Esophagus (tissue), 2 donors: Measurements from ENCODE around the gene TRAPPC1. TPM values are rescaled to one million over a fixed set of nuclear protein-coding genes. Genes with fewer than 3 reads are reported as not detected.
A peak's percentile ranks its signal among the peaks of the same experiment; 100 is the strongest.

Experiments used
- H3K27ac ChIP-seq, 2 donors: one replicate each; pipeline ENCODE4 v1.5.1; 2013; ENCODE audit warnings: low read depth in 2 of 2, mild to moderate bottlenecking in 2 of 2, inconsistent platforms in 1 of 2, low read length in 1 of 2, moderate library complexity in 1 of 2
- H3K27me3 ChIP-seq, 2 donors: one replicate each; pipeline ENCODE4 v1.6.1; 2013; ENCODE audit warnings: low read length in 2 of 2, control low read depth in 1 of 2, mild to moderate bottlenecking in 1 of 2; ENCODE audit not compliant: insufficient read depth in 2 of 2, control insufficient read depth in 1 of 2
- H3K36me3 ChIP-seq, 2 donors: one replicate each; pipeline ENCODE4 v1.6.1; 2013; ENCODE audit warnings: low read length in 1 of 2; ENCODE audit not compliant: control insufficient read depth in 2 of 2, insufficient read depth in 2 of 2
- H3K4me1 ChIP-seq, 2 donors: one replicate each; pipeline ENCODE4 v1.6.1; 2013; ENCODE audit warnings: low read length in 1 of 2; ENCODE audit not compliant: control insufficient read depth in 2 of 2, insufficient read depth in 2 of 2
- H3K4me3 ChIP-seq, 2 donors: one replicate each; pipeline ENCODE4 v1.5.1; 2013; ENCODE audit warnings: low read length in 2 of 2, mild to moderate bottlenecking in 2 of 2, low read depth in 1 of 2, moderate library complexity in 1 of 2
- H3K9me3 ChIP-seq, 2 donors: one replicate each; pipeline ENCODE4 v1.6.1; 2013; ENCODE audit warnings: mild to moderate bottlenecking in 2 of 2, low read depth in 1 of 2, low read length in 1 of 2, moderate library complexity in 1 of 2; ENCODE audit not compliant: control insufficient read depth in 2 of 2, insufficient read depth in 1 of 2
- WGBS, 2 donors: extraction: QIAGEN DNeasy Blood & Tissue Kit; methylation state at CpG; one replicate each; pipeline ENCODE4 v1.1.7; 2013; 5-methylcytosine and 5-hydroxymethylcytosine counted together
- polyA plus RNA-seq, 2 donors: library from polyadenylated mRNA; stranded (reverse); fragments of 200-250 nt; gene quantifications; one replicate each; pipeline ENCODE4 v1.2.3, GENCODE V29; 2013
- donor health status: healthy with polysubstance abuse.
- donor health status: Bipolar disorder and iron deficiency.

TRAPPC1 gene
- polyA plus RNA-seq, 2 donors = 95.9 to 125 TPM

DNA sequence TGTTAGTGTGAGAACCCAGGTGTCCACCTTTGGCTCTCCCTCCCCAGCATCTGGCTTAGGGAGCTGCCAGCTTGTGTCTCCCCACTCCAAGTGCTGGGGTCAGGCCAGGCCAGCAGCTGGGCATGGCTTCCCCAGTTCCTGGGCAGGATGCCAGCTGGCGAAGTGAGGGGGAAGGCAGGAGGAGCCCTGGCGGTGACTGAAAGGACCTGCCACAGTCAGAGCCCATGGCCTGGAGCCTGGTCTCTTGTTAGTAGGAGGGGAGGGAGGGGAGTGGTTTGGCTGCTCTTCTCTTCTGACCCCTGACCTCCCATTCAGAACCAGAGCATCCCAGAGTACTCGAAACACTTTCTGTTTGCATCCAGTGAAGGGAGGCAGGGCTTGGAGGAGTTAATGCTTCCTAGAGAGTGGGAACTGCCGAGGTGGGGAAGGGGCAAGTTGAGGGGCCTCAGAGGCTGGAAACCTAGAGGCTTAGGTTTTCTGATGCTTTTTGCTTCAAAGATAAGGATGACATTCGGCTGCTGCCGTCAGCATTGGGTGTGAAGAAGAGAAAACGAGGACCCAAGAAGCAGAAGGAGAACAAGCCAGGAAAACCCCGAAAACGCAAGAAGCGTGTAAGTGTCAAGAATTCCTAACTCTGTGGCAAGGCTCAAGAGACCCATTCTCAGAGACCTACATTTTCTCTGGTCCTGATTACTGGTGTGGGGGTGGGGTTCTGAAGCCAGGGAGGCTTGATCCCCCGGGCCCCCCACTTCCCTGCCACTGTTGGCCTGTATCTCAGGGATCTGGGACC, 42.4 kb downstream of the TRAPPC1 start:
- Histone ChIP-seq H3K27ac (peak overlapping the region; percentile 95 to 96), H3K9me3 (no peaks in the 10 kb centered on the region), H3K4me3 (peak overlapping the region in 1 of 2 donors; percentile 95), H3K4me1 (peaks cover 9 to 14% of the 10 kb centered on the region in 2 donors), H3K36me3 (peaks cover 4 to 14% of the 10 kb centered on the region in 2 donors), H3K27me3 (no peaks in the 10 kb centered on the region)
- 20 to 30% methylated on average over 11 of the region's 11 CpGs for WGBS, 2 donors

DNA sequence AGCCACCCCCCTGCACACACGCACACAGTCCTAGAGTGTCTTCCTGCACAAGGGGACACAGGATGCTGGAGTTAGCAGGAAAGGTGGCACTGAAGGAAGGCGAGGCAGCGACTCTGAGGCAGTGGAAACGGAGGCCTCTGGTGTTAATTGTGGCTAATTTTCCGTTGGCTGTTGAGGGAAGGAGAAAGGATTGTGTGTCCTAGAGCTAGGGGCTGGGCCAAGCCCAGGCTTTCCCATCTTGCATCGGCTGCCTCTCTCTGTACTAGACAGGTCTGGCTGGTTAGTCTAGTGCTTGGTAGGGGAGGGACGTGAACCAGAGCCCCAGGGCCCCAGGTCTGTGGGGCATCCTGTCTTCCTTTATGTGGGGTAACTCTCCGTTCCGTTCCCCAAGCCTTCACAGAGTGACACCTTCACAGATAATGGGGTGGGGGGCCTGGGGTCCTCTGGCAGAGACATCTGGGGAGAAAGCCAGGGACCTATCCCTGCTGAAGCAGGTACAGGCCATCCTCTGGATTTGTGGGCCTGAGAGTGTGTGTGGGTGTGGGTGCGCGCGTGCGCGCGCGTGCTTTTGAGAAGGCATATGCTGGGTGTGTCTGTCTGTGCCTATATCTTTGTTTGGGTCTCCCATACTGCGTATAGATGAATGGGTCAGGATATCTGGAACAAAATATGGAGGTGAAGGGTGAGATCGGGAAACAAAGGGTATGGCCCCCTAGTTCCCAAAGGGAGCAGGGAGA, 43.4 kb downstream of the TRAPPC1 start, which contains the start of gene CHD3:
Gene CHD3, plus strand, starts transcription at position 606 of the 737 bp plus-strand sequence. CDS start 212 bp downstream, outside the sequence.
- no peaks in the 10 kb centered on the region for H3K9me3 ChIP-seq
- H3K4me3 ChIP-seq = peak within 1 kb of the TSS; percentile 54 to 95
- H3K27me3 ChIP-seq = no peaks in the 10 kb centered on the region
- H3K4me1 ChIP-seq = peaks cover 9 to 14% of the 10 kb centered on the region in 2 donors
- peaks cover 0 to 5% of the 10 kb centered on the region in 2 donors for H3K36me3 ChIP-seq
- peak within 1 kb of the TSS; percentile 95 to 96 for H3K27ac ChIP-seq
- 15 to 20% methylated on average over 18 of the region's 18 CpGs for WGBS, 2 donors

DNA sequence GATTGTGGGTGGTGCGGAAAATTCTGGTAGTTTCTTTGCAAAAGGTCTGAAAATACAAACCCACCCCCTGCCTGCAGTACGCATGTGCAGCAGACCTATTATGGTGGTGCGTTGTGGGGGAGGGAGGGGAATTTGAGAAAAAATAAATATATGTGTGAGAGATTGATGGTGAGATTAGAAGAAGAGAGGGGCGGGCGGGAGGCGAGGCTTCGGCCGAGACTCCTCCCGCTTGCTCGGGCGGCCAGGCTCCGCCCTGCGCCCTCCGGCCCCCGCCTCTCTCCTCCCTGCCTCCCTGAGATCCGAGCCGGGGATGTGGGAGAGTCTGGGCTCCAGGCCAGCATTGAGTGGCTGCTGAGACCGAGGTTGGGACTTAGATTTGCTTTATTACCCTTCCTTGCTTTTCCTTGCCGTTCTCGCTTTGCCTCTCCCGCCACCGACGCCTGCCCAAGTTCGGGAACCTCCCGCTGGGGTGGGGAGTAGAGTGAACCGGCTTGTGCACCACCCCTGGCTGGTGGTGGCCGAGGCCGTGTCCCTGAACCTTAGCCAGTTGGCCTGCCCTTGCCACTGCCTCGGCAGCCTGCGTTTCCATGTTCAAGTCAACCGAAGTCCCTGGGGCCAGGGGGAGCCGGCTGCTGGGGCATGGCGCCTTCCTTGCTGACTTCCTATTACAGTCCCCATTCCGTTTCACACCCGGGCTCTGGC, 44.1 kb downstream of the TRAPPC1 start:
- Histone ChIP-seq H3K36me3 (peaks cover 0 to 3% of the 10 kb centered on the region in 2 donors), H3K27ac (peak overlapping the region; percentile 95 to 96), H3K9me3 (no peaks in the 10 kb centered on the region), H3K27me3 (no peaks in the 10 kb centered on the region), H3K4me1 (peaks cover 9 to 14% of the 10 kb centered on the region in 2 donors), H3K4me3 (peak overlapping the region; percentile 54 to 95)
- 0 to 1% methylated on average over 30 to 35 of the region's 35 CpGs for WGBS, 2 donors

DNA sequence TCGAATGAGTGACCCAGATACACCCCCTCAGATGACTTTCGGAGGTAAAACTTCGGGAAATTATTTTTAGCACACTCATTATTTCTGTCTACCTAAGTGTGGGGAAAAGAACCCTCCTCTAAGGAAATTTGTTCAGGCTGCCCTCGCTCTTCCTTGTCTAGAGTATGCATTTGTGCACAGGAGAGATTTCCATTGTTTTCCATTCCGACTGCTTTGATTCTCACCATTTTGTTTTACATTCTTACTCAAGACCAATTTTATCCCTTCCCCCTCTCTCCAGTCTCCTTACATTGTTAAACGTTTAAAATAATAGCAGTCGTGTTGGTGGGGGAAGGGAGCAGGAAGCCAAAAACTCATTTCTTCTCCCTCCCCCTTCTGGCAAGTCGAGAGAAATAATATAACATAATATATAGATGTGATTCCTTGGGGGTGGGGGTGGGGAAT, 44.7 kb downstream of the TRAPPC1 start:
- Histone ChIP-seq H3K4me1 (peaks cover 10 to 15% of the 10 kb centered on the region in 2 donors), H3K36me3 (peaks cover under 1 to 3% of the 10 kb centered on the region in 2 donors), H3K9me3 (no peaks in the 10 kb centered on the region), H3K27me3 (no peaks in the 10 kb centered on the region), H3K27ac (peak overlapping the region; percentile 95 to 96), H3K4me3 (peak overlapping the region; percentile 73 to 95)
- 1 to 3% methylated on average over 8 of the region's 8 CpGs for WGBS, 2 donors

DNA sequence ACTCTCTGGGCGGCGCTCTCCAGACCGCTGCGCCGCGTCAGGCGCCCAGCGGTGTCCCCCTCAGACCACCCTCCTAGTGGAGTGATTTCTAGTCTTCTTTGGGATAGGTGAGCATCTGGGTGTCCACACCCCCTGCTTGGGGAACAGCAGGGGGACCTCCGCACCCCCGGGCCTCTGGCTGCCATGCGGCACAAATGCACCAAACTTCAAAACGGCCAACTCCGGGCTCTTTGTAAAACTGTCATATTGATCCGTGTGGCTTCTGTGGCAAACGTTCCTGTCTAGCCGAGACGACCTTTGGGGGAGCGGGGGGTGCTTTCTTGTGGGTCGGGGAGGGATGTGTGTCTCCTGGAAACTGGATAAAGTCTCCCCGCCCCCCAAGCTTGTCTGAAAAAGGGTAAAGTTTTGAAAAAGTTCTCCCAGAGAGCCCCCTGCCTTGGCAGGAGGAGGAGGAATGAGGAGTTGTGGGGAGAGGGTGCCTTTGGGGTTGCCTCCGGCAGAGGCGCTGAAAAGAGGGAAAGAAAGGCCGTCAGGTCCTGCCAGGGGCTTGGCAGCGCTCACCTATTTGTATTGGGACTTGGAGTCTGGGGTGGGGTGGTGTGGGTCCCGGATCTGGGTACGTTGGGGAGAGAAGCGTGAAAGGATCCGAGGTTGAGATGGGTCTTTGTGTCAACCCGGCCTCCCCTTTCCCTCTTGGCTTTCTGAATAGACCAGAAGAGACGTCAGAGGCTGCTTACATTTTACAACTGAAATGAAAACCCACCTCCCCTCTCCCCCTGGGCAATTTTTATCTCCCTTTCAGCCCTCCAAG, 45.3 kb downstream of the TRAPPC1 start:
- no peaks in the 10 kb centered on the region for H3K27me3 ChIP-seq
- no peaks in the 10 kb centered on the region for H3K9me3 ChIP-seq
- WGBS, 2 donors = 1% methylated on average over 30 of the region's 30 CpGs
- peaks cover 12 to 18% of the 10 kb centered on the region in 2 donors for H3K4me1 ChIP-seq
- peak overlapping the region; percentile 73 to 95 for H3K4me3 ChIP-seq
- peak overlapping the region; percentile 95 to 96 for H3K27ac ChIP-seq
- peaks cover 2 to 3% of the 10 kb centered on the region in 2 donors for H3K36me3 ChIP-seq

DNA sequence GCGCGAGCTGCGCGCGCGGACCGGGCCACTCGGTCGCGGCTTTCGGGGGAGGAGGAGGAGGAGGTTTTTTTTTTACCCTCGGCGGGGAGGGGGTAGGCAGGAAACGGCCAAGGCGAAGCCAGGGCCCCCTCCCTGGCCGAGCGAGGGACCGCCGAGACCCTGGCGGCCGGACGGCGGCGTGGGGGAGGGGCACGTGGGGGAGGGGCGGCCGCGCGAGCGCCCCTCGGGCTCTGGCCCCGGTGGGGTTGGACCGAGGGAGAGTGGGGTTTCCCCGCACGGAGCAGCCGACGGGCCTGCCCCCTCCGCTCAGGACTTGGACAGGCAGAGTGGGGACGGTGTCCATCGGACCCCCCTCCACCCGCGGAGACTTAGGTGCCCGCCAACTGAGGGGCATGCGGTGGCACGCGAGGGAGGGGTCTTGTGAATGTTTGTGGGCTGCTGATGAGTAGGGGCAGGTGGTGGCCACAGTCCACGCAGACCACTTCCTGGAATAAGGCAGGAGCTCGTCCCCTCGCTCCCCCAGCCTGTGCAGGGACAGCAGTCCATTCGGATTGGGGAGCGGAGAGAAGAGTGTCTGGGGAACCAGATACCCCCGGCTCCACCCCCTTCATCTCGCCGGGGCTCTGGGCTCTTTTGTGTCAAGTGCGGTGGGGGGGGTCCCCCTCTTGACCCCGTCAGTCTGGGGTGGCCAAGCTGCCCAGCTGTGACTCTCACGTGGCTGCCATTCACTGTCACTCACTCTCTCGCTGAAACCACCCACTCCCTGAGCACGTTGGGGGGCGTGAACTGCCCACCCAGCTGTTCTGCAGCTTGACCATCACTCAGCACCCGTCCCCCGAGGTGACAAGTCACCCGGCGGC, 46.1 kb downstream of the TRAPPC1 start:
- H3K27me3 ChIP-seq = no peaks in the 10 kb centered on the region
- H3K27ac ChIP-seq = peak overlapping the region; percentile 95 to 96
- H3K4me3 ChIP-seq = peak overlapping the region; percentile 73 to 95
- WGBS, 2 donors = 1% methylated on average over 39 to 64 of the region's 64 CpGs
- no peaks in the 10 kb centered on the region for H3K9me3 ChIP-seq
- H3K4me1 ChIP-seq = peaks cover 12 to 18% of the 10 kb centered on the region in 2 donors
- H3K36me3 ChIP-seq = peaks cover 0 to 2% of the 10 kb centered on the region in 2 donors

DNA sequence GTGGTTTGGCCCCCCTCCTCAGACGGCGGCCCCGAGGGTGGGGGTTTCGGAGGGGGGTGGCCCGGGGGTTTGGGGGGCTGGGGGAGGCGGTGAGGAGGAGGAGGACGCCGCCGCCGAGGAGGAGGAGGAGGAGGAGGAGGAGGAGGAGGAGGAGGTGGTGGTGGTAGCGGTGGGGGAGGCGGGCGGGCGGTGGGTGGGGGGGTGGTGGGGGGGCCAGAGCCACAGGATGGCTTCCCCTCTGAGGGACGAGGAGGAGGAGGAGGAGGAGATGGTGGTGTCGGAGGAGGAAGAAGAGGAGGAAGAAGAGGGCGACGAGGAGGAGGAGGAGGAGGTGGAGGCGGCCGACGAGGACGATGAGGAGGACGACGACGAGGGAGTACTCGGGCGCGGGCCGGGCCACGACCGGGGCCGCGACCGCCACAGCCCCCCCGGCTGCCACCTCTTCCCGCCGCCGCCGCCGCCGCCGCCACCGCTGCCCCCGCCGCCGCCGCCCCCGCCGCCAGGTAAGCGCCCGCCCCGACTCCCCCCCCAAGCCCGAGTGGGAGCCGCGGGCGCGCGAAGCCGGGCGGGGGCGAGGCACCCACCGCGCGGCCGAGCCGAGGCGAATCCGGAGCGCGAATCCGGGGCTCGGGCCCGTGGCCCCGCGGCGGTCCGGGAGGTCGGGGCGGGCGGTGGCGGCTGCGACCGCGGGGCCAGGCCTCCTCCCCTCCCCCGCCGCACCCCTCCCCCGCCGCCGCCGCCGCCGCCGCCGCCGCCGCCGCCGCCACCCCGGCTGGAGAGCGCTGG, 47.0 kb downstream of the TRAPPC1 start:
- Histone ChIP-seq H3K27me3 (no peaks in the 10 kb centered on the region), H3K4me1 (peaks cover 10 to 17% of the 10 kb centered on the region in 2 donors), H3K27ac (peak overlapping the region; percentile 95 to 96), H3K36me3 (peaks cover 0 to 2% of the 10 kb centered on the region in 2 donors), H3K4me3 (peak overlapping the region; percentile 73 to 95), H3K9me3 (no peaks in the 10 kb centered on the region)
- WGBS, 2 donors = 0 to 6% methylated on average over 22 to 90 of the region's 100 CpGs
